ENCODE data around the gene TRPM3.

TRPM3 gene

GRCh38 chr9:70811638-70812037 is 309.8 kb downstream of the TRPM3 start:
- Histone ChIP-seq H3K79me2 (ENCODE audit: low read length) (no peaks in the 10 kb centered on the region), H4K20me1 (ENCODE audit: insufficient read depth, low read length) (no peaks in the 10 kb centered on the region), H3K4me1 (ENCODE audit: low read length) (peaks cover 10% of the 10 kb centered on the region; the same call in 1 of the 2 replicates), H3K9ac (ENCODE audit: low read length) (no peak overlapping the region), H3K9me3 (ENCODE audit: insufficient read depth, low read length) (no peaks in the 10 kb centered on the region), H3K27ac (ENCODE audit: low read length) (no peak overlapping the region), H3K4me2 (ENCODE audit: low read length) (no peak overlapping the region), H3K27me3 (ENCODE audit: low read depth, low read length) (no peaks in the 10 kb centered on the region), H3K36me3 (replicated peaks; ENCODE audit: low read depth, low read length) (no peaks in the 10 kb centered on the region), H3K4me3 (ENCODE audit: low read length) (no peak overlapping the region), H2AFZ (ENCODE audit: low read depth, low read length) (no peak overlapping the region)
- TF ChIP-seq CTCF (IDR thresholded peaks at IDR 0.05; ENCODE audit: low read depth, low read length) (no peak), EZH2phosphoT487 (IDR thresholded peaks at IDR 0.05; ENCODE audit: low read depth) (no peak)

- no peak overlapping the region for H2AFZ ChIP-seq (ENCODE audit: low read depth, low read length)
- H3K4me3 ChIP-seq (ENCODE audit: low read length): no peak overlapping the region
- TF ChIP-seq EZH2phosphoT487 (IDR thresholded peaks at IDR 0.05; ENCODE audit: low read depth) (no peak), CTCF (IDR thresholded peaks at IDR 0.05; ENCODE audit: low read depth, low read length) (no peak)
- H3K4me1 ChIP-seq (ENCODE audit: low read length): peaks cover 7% of the 10 kb centered on the region; the same call in 1 of the 2 replicates
- H3K9ac ChIP-seq (ENCODE audit: low read length): no peak overlapping the region
- H4K20me1 ChIP-seq (ENCODE audit: insufficient read depth, low read length): no peaks in the 10 kb centered on the region
- no peak overlapping the region for H3K4me2 ChIP-seq (ENCODE audit: low read length)
- no peak overlapping the region for H3K27ac ChIP-seq (ENCODE audit: low read length)
- no peaks in the 10 kb centered on the region for H3K27me3 ChIP-seq (ENCODE audit: low read depth, low read length)
- H3K79me2 ChIP-seq (ENCODE audit: low read length): no peaks in the 10 kb centered on the region
- H3K9me3 ChIP-seq (ENCODE audit: insufficient read depth, low read length): no peaks in the 10 kb centered on the region
- H3K36me3 ChIP-seq (replicated peaks; ENCODE audit: low read depth, low read length): no peaks in the 10 kb centered on the region
Measured at GRCh38 chr9:70806875-70807274, 314.5 kb downstream of the TRPM3 start.

- Histone ChIP-seq H3K27ac (ENCODE audit: low read length) (no peak overlapping the region), H3K4me2 (ENCODE audit: low read length) (no peak overlapping the region), H3K36me3 (replicated peaks; ENCODE audit: low read depth, low read length) (no peaks in the 10 kb centered on the region), H3K9ac (ENCODE audit: low read length) (no peak overlapping the region), H3K4me3 (ENCODE audit: low read length) (no peak overlapping the region), H2AFZ (ENCODE audit: low read depth, low read length) (no peak overlapping the region), H3K9me3 (ENCODE audit: insufficient read depth, low read length) (no peaks in the 10 kb centered on the region), H3K27me3 (ENCODE audit: low read depth, low read length) (no peaks in the 10 kb centered on the region), H3K79me2 (ENCODE audit: low read length) (no peaks in the 10 kb centered on the region), H4K20me1 (ENCODE audit: insufficient read depth, low read length) (no peaks in the 10 kb centered on the region), H3K4me1 (ENCODE audit: low read length) (no peaks in the 10 kb centered on the region)
- TF ChIP-seq EZH2phosphoT487 (IDR thresholded peaks at IDR 0.05; ENCODE audit: low read depth) (no peak), CTCF (IDR thresholded peaks at IDR 0.05; ENCODE audit: low read depth, low read length) (no peak)
Measured at GRCh38 chr9:70805949-70806348, 315.5 kb downstream of the TRPM3 start.

- no peaks in the 10 kb centered on the region for H4K20me1 ChIP-seq (ENCODE audit: insufficient read depth, low read length)
- no peaks in the 10 kb centered on the region for H3K27me3 ChIP-seq (ENCODE audit: low read depth, low read length)
- no peaks in the 10 kb centered on the region for H3K4me1 ChIP-seq (ENCODE audit: low read length)
- H3K79me2 ChIP-seq (ENCODE audit: low read length): no peaks in the 10 kb centered on the region
- H3K27ac ChIP-seq (ENCODE audit: low read length): no peak overlapping the region
- no peak overlapping the region for H3K4me3 ChIP-seq (ENCODE audit: low read length)
- H3K9ac ChIP-seq (ENCODE audit: low read length): no peak overlapping the region
- H3K36me3 ChIP-seq (replicated peaks; ENCODE audit: low read depth, low read length): no peaks in the 10 kb centered on the region
- H2AFZ ChIP-seq (ENCODE audit: low read depth, low read length): no peak overlapping the region
- no peaks in the 10 kb centered on the region for H3K9me3 ChIP-seq (ENCODE audit: insufficient read depth, low read length)
- H3K4me2 ChIP-seq (ENCODE audit: low read length): no peak overlapping the region
- no peak for TF ChIP-seq EZH2phosphoT487 (IDR thresholded peaks at IDR 0.05; ENCODE audit: low read depth)
- no peak for TF ChIP-seq CTCF (IDR thresholded peaks at IDR 0.05; ENCODE audit: low read depth, low read length)
Measured at GRCh38 chr9:70802758-70803436, 318.5 kb downstream of the TRPM3 start.

All from OCI-LY3 (cell line).